Activated CD8-positive, alpha-beta T cell treated with anti-CD3 and anti-CD28 coated beads for 36 hours (primary cell): ENCODE measurements around the gene LPA. TPM values are rescaled to one million over a fixed set of nuclear protein-coding genes. Genes with fewer than 3 reads are reported as not detected.

ENCODE experiments used
- ATAC-seq: fragments of 200-7000 bp; cut with Tn5 transposase; one replicate; pipeline ENCODE4 v1.10.0; 2021; ENCODE audit warnings: mild to moderate bottlenecking, moderate library complexity
- CTCF ChIA-PET: fragments of 350-600 bp; sonication (Branson Sonifier 250); formaldehyde crosslinking; loops from one replicate; lab custom pipeline; 2021; ENCODE audit warnings: antibody characterized with exemption; lab: Charles Lee
- POLR2A ChIA-PET: fragments of 350-600 bp; sonication (Branson Sonifier 250); formaldehyde crosslinking; loops from one replicate; lab custom pipeline; 2021; ENCODE audit warnings: antibody characterized with exemption; lab: Charles Lee
- DNase-seq: peaks from one replicate; pipeline ENCODE4 v3.0.0-alpha.2; 2020
- H3K27ac Mint-ChIP-seq: one replicate; pipeline ENCODE4 v1.8.0; 2021; ENCODE audit warnings: mild to moderate bottlenecking, mixed read lengths
- H3K27me3 Mint-ChIP-seq: one replicate; pipeline ENCODE4 v1.8.0; 2021; ENCODE audit warnings: mixed read lengths
- H3K36me3 Mint-ChIP-seq: one replicate; pipeline ENCODE4 v1.8.0; 2021; ENCODE audit warnings: low read depth, mixed read lengths
- H3K4me1 Mint-ChIP-seq: one replicate; pipeline ENCODE4 v1.8.0; 2021; ENCODE audit warnings: low read depth, mixed read lengths
- H3K4me3 Mint-ChIP-seq: one replicate; pipeline ENCODE4 v1.8.0; 2021; ENCODE audit warnings: mild to moderate bottlenecking, moderate library complexity, mixed read lengths
- H3K9me3 Mint-ChIP-seq: one replicate; pipeline ENCODE4 v1.8.0; 2021; ENCODE audit warnings: mixed read lengths
- CTCF ChIP-seq: fragments of 200-600 bp; IDR thresholded peaks from one replicate; pipeline ENCODE4 v1.8.0; 2022; ENCODE audit warnings: antibody characterized with exemption, mild to moderate bottlenecking
- intact Hi-C: fragments of 100-400 bp; cut with micrococcal nuclease; formaldehyde crosslinking; loops from one replicate; pipeline ENCODE4 v1.10.0; 2022
- total RNA-seq, 2 experiments: library from RNA; stranded (reverse); gene quantifications; one replicate each; pipeline ENCODE4 v1.2.3, GENCODE V29; 2021

The LPA gene
- total RNA-seq, 2 experiments from 2014 or later: not detected

DNA sequence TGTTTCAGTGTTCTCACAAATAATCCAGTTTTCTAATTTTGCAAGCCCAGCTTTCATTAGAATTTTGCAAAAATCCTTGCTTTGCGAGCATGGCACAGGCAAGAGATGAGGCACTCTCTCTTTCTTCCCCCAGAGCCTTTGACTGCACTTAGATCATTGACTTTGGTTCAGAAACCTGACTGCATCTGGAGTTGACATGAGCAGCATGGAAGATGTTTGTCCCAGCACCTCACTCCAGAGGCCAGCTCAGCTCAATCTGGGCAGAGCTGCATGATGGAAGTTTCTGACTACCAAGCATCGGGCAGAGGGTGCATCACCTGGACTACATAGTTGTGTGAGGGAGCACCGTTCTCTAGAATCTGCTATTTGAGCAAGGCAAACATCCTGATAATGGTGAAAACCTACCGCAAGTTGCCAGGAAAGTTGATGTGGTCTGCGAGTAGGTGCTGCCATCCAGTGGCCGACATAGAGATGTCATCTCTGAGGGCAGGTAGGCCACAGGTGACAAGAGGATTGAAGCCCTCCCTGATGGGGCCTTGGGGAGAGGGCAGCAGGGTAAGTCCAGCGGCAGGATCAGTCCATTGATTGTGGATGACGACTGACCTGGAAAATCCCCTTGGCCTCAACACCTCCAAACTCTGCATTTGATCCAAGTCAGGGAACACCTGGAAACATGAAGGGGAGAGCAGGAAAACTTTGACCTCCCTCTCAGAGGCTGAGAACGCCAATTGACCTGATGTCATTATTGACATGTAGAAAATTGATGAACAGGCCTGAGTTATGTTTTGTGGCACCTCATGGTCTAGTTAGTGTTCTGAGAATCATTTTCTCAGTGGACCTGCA lies 3.8 kb upstream of the LPA start:
- intact Hi-C loops: loop anchor here (2.0 kb wide), 1 partner anchor 147 kb away; no protein-coding TSS in a partner anchor
- ChIA-PET CTCF (interaction anchor here (0.6 to 1.3 kb wide), 6 partner anchors 9 to 1104 kb away, joined by 3 to 5 read pairs (median 3); no protein-coding TSS in a partner anchor), POLR2A (no interaction called here)
- ATAC-seq: peak; percentile 53
- peak; percentile 52 for DNase-seq
- H3K4me3 Mint-ChIP-seq: no peak overlapping the region
- no peaks in the 10 kb centered on the region for H3K9me3 Mint-ChIP-seq
- H3K27ac Mint-ChIP-seq: no peak overlapping the region
- peak; percentile 64 for TF ChIP-seq CTCF
- no peaks in the 10 kb centered on the region for H3K36me3 Mint-ChIP-seq
- peaks cover 10% of the 10 kb centered on the region for H3K27me3 Mint-ChIP-seq
- H3K4me1 Mint-ChIP-seq: no peaks in the 10 kb centered on the region

GRCh38 chr6:160662842-160663241 lies 1.2 kb downstream of the LPA start:
- intact Hi-C loops: no loop called here
- peaks cover under 1% of the 10 kb centered on the region for H3K9me3 Mint-ChIP-seq
- CTCF ChIA-PET: no interaction called here
- no peak overlapping the region for H3K27ac Mint-ChIP-seq
- H3K27me3 Mint-ChIP-seq: peaks cover 12% of the 10 kb centered on the region
- POLR2A ChIA-PET: no interaction called here
- DNase-seq: no peak
- no peaks in the 10 kb centered on the region for H3K4me1 Mint-ChIP-seq
- no peak for TF ChIP-seq CTCF
- no peaks in the 10 kb centered on the region for H3K36me3 Mint-ChIP-seq
- no peak overlapping the region for H3K4me3 Mint-ChIP-seq
- no peak for ATAC-seq

DNA sequence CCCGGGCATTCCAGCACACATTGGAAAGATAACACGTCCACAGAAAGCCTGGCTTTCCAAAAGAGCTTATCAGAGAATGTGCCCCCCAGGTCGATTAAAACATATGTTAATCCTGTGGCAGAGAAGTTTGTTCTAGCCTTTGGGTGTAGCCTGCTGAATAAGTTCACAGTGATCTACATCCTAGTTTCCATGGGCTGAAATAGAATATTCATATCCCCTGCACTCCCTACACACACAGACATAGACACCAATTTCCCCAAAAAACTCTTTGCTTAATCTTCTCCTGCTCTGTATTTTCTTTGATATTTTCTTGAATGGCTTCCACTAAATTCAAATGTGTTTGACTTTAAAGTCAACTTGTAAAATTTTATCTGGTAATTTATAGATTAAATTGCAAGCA lies 1.6 kb downstream of the LPA start:
- H3K27ac Mint-ChIP-seq: no peak overlapping the region
- POLR2A ChIA-PET: no interaction called here
- H3K4me1 Mint-ChIP-seq: no peaks in the 10 kb centered on the region
- no peaks in the 10 kb centered on the region for H3K36me3 Mint-ChIP-seq
- intact Hi-C loops: no loop called here
- CTCF ChIA-PET: no interaction called here
- DNase-seq (no peak), ATAC-seq (no peak)
- no peak for TF ChIP-seq CTCF
- no peak overlapping the region for H3K4me3 Mint-ChIP-seq
- H3K9me3 Mint-ChIP-seq: peaks cover 3% of the 10 kb centered on the region
- H3K27me3 Mint-ChIP-seq: peaks cover 13% of the 10 kb centered on the region

- H3K4me3 Mint-ChIP-seq: no peak overlapping the region
- H3K36me3 Mint-ChIP-seq: no peaks in the 10 kb centered on the region
- intact Hi-C loops: no loop called here
- no peak for TF ChIP-seq CTCF
- no peak for DNase-seq
- H3K4me1 Mint-ChIP-seq: no peaks in the 10 kb centered on the region
- POLR2A ChIA-PET: no interaction called here
- H3K9me3 Mint-ChIP-seq: peaks cover 9% of the 10 kb centered on the region
- CTCF ChIA-PET: no interaction called here
- H3K27me3 Mint-ChIP-seq: peaks cover 12% of the 10 kb centered on the region
- no peak overlapping the region for H3K27ac Mint-ChIP-seq
- no peak for ATAC-seq
Measured at GRCh38 chr6:160661216-160661615, 2.9 kb downstream of the LPA start.

DNA sequence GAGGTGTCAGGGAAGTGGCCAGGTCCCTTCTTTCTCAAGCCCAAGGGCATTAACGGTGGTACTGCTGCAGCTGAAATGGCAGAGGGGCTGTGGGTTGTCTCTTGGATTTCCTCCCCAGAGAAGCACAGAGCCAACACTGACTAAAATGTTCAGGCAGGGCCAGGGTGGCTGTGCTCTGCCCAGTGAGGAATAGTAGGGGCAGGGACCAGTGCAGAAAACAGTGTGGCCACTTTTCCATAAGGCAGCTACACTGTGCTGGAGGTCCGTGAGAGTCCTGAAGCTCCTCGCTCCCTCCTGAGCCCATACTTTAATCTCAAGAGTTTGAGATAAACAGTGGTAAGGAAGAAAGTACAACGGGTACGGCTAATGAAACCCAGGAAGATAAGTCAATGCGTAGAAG lies 4.5 kb downstream of the LPA start:
- no peaks in the 10 kb centered on the region for H3K4me1 Mint-ChIP-seq
- ChIA-PET POLR2A (no interaction called here), CTCF (interaction anchor here (1.2 kb wide), 1 partner anchor 8 kb away, joined by 3 read pairs; no protein-coding TSS in a partner anchor)
- intact Hi-C loops: no loop called here
- H3K9me3 Mint-ChIP-seq: peaks cover 9% of the 10 kb centered on the region
- H3K36me3 Mint-ChIP-seq: no peaks in the 10 kb centered on the region
- no peak overlapping the region for H3K4me3 Mint-ChIP-seq
- DNase-seq: no peak
- ATAC-seq: no peak
- no peak overlapping the region for H3K27ac Mint-ChIP-seq
- no peak for TF ChIP-seq CTCF
- peaks cover 9% of the 10 kb centered on the region for H3K27me3 Mint-ChIP-seq
